Coronary artery (tissue), 2 donors: ENCODE results near the gene SIGLEC14.
"Not testable (repeated sequence)": the region's sequence is repeated elsewhere in the genome, so short reads cannot be mapped to it uniquely, and the experiment has no call there.

ENCODE experiments used
- DNase-seq: peaks from one replicate; pipeline ENCODE4 v3.0.0-alpha.2; 2017; ENCODE audit warnings: low spot score
- H3K27ac ChIP-seq, 2 donors: fragments of 200-600 bp; sonication (generic); one replicate each; pipeline ENCODE4 v1.5.1; 2016 to 2019
- H3K4me3 ChIP-seq: fragments of 200-600 bp; sonication (generic); 2 replicates; pipeline ENCODE4 v1.5.1; 2016; ENCODE audit warnings: mild to moderate bottlenecking, moderate library complexity
- TF ChIP-seq, protein P1 (sequence below): fragments of 200-600 bp; sonication (generic); IDR thresholded peaks from one replicate; pipeline ENCODE4 v1.5.1; 2019; ENCODE audit warnings: antibody characterized with exemption

SIGLEC14 gene

DNA sequence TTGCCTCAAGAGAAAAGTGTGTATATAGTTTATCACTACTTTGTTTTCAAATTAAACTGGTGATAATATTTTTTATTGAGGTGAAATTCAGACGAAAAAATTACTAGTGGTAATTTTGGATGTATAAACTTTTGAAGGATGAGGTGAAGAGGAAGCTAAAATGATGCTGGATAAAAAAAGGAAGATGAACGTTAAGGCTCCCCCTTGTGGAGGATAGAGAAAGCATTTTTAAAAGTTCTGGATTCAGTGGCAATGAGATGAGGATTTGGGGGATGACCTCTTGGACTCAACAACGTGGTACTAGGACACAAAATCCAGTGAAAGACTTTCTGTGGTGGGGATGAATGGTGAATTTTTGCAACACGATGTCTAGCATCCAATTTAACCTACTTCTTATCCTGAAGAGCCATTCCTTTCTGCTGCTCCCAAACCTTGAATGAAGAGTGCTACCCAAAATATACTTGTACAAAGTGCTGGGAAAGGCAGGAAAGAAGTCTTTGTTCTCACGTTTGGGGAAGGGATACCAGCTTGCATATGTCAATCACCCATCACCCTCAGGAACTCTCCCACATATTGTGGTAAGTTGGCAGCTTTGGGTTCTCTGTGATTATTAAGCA is 9.2 kb downstream of the SIGLEC14 start:
- DNase-seq, result no peak
- Histone ChIP-seq H3K4me3 (no peak overlapping the region), H3K27ac (no peak overlapping the region)
- TF ChIP-seq, protein P1, sequence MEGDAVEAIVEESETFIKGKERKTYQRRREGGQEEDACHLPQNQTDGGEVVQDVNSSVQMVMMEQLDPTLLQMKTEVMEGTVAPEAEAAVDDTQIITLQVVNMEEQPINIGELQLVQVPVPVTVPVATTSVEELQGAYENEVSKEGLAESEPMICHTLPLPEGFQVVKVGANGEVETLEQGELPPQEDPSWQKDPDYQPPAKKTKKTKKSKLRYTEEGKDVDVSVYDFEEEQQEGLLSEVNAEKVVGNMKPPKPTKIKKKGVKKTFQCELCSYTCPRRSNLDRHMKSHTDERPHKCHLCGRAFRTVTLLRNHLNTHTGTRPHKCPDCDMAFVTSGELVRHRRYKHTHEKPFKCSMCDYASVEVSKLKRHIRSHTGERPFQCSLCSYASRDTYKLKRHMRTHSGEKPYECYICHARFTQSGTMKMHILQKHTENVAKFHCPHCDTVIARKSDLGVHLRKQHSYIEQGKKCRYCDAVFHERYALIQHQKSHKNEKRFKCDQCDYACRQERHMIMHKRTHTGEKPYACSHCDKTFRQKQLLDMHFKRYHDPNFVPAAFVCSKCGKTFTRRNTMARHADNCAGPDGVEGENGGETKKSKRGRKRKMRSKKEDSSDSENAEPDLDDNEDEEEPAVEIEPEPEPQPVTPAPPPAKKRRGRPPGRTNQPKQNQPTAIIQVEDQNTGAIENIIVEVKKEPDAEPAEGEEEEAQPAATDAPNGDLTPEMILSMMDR, result no peak

- Histone ChIP-seq H3K27ac (no peak overlapping the region), H3K4me3 (no peak overlapping the region)
- no peak for DNase-seq
- TF ChIP-seq, protein P1, result no peak
Measured at GRCh38 chr19:51632126-51632525, 14.5 kb downstream of the SIGLEC14 start.

DNA sequence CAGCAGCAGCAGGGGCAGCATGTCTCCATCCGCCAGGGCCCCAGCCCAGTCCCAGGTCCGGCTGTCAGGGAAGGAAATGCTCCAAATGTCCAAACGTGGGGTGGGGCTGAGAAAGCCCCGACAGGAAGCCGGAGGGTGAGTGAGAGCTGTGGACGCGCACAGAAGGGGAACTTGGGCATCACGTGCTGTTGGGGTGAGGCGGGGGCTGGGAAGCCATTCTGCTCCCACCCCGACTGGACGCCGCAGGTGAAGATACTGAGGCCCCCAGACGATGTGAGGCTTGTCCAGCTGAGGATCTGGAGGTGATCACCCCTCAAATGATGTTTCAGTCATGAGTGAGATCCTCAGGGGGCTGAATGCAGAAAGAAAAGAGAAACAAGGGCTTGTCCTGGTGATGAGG is 16.3 kb downstream of the SIGLEC14 start, which contains the start of gene SIGLEC5:
Gene SIGLEC5, minus strand, starts transcription at position 87 of the 400 bp plus-strand sequence. Its CDS starts 66 bp downstream, at position 21.
- not testable (repeated sequence) for H3K27ac ChIP-seq, DNase-seq, H3K4me3 ChIP-seq

GRCh38 chr19:51628153-51628939 is 18.3 kb downstream of the SIGLEC14 start:
- H3K4me3 ChIP-seq, result no peak overlapping the region
- TF ChIP-seq, protein P1, result no peak
- H3K27ac ChIP-seq, result no peak overlapping the region
- no peak for DNase-seq

GRCh38 chr19:51627491-51628138 is 19.0 kb downstream of the SIGLEC14 start:
- TF ChIP-seq, protein P1, result no peak
- Histone ChIP-seq H3K4me3 (no peak overlapping the region), H3K27ac (no peak overlapping the region)
- DNase-seq, result no peak

DNA sequence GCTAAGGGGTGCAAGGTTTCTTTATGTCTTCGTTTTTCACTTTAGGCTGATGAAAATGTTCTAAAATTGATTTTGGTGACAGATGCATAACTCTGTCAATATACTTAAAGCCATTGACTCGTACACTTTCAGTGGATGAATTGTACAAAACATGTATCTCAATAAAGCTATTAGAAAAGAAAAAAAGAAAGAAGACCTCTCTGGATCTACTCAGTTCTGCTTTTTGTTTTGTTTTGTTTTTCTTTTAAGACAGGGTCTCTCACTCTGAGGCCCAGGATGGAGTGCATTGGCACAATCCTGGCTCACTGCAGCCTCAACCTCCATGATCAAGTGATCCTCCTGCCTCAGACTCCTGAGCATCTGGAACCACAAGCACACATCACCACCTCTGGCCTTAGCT is 19.9 kb downstream of the SIGLEC14 start:
- H3K27ac ChIP-seq, result no peak overlapping the region
- TF ChIP-seq, protein P1, result no peak
- DNase-seq, result no peak
- no peak overlapping the region for H3K4me3 ChIP-seq

GRCh38 chr19:51621178-51621577 is 25.4 kb downstream of the SIGLEC14 start:
- no peak overlapping the region for H3K4me3 ChIP-seq
- DNase-seq, result no peak
- TF ChIP-seq, protein P1, result no peak
- no peak overlapping the region for H3K27ac ChIP-seq
